Measurements from ENCODE around the gene THOC1.

DNA sequence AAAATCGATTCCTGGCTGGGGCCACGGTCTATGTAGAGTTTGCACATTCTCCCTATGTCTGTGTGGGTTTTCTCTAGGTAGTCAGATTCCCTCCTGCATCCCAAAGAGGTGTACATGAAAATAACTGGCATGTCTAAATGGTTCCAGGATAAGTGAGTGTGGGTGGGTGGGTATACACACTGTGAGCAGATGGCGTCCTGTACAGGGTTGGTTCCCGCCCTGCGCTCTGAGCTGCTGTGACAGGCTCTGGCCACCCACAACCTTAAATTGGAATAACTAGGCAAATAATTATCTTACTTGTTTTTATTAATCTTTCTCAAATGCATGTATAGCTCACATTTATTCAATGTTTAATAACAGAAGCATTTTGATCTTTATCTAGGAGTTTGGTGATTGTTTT, 16.3 kb downstream of the THOC1 start:
- TF ChIP-seq ZNF274 (IDR thresholded peaks at IDR 0.05; ENCODE audit: low read depth, low read length) (no peak), SUZ12 (IDR thresholded peaks at IDR 0.05; ENCODE audit: extremely low read depth, insufficient read depth, insufficient read length) (no peak)
